ENCODE results near the gene GTF2E1.

The GTF2E1 gene

DNA sequence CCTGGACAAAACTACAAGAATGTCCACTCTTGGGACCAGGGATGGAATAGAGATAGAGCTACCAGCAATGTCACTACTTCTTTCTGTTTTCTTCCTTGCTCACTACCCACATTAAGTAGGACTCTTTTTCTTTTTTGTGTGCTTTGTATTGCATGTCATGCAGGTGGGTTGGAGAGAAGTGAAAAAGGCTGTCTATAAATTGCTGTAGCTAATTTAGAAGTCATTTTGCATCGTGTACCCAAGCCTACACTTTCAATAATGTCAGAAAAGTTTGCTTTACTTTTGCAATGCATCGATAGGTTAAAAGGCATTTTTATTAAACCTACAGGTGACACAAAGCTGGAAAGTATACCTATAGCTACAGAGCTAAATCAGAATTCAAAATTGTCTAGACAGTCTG is 58.9 kb downstream of the GTF2E1 start:
- DNase-seq = no peak

DNA sequence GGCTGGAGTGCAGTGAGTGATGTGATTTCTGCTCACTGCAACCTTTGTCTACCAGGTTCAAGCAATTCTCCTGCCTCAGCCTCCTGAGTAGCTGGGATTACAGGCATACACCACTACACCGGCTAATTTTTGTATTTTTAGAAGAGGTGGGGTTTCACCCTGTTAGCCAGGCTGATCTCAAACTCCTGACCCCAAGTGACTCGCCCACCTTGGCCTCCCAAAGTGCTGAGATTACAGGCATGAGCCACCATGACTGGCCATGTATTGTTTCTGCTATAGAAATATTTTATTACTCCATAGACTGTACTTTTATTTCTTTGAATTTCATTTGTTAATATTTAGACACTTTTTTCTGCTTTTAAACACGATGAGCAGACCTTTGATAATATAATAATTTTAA is 60.4 kb downstream of the GTF2E1 start:
- no peak for DNase-seq

DNA sequence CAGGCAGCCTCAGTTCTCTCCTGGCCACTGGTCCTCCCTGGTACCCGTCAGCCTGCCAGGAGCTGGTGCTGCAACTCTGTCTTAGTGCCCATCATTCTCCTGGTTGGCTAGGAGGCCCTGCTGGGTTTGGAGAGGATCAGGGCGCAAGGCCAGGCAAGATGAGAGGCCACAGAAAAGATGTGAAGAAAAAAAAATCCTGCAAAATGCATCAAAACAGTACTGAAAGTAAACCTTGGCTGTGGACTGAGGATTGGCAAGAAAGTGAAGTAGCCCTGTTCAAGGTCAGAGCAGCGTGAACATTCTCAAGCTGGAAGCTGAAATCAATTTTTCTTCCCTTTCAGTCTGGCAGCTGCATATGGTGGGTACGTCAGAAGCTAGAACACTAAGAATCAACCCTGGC is 74.2 kb downstream of the GTF2E1 start:
- no peak for DNase-seq

DNA sequence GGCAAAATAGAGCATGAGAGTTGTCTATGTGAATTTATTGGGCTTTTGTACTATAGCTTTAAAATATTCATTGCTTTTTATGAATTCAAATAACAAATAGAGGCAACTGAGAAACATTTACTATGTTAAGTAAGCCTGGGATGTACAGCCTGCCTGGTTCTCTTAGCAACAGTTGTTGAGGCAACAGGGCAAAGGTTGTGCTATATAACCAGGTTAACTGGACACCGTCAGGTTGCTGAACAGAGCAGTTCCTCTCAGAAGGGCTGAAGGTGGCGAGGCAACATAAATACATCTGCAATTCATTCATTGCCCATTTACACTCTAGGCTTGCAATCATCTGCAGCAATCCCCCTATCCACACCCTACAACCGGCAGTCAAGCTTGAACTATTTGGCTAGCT is 78.2 kb downstream of the GTF2E1 start:
- no peak for DNase-seq

DNA sequence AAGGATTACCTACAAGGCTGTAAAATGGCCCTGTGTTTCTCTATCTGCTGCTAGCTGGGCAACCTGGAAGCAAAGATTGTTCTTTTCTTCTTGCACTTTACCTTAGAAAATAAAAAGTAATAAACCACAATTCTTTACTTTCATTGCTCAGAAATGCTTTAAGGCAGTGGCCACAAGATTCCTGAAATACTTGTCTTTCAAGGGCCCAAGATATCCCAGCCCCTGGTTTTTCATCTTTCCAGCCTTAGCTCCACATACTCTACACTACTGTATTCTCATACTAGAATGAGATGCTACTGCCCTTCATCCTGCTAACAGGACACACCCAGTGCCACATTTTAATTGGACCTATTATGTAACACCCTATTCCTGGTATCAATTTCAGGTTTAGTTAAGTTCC is 78.9 kb downstream of the GTF2E1 start:
- no peak for DNase-seq

DNA sequence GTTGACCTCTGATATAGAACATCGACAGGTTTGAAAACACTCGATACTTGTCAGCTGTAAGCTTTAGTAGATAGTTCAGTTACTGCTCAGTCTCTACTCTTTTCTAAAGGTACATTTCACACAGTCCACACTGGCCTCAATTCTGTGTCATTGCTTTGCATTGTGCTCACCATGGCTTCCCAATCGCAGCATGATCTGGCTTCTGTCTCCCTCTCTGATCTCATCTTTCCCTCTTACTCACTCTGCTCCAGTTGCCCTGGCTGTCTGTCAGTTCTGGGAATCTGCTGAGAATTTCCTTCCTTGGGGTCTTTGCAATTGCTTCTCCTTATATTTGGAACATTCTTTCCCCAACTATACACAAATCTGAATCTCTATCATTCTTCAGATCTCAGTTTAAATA is 80.6 kb downstream of the GTF2E1 start:
- no peak for DNase-seq

DNA sequence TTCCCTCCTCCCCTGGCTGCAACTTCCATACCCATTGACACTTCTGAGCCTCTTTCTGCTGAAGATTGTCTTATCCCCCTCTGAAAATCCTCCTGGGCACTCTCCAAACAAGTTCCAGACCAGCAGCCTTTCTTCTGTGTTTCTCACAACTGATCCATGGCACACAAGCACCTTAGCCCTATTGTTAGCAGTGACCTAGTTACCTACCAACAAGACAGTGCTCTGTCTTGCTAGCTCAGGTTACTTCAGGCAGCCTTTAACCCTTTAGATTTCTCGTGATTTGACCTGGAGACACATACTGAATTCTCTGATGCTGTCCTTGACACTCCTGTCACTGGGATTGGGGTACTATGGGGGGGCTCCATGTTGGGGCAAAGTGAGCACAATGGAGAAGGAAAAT is 82.1 kb downstream of the GTF2E1 start:
- no peak for DNase-seq

DNA sequence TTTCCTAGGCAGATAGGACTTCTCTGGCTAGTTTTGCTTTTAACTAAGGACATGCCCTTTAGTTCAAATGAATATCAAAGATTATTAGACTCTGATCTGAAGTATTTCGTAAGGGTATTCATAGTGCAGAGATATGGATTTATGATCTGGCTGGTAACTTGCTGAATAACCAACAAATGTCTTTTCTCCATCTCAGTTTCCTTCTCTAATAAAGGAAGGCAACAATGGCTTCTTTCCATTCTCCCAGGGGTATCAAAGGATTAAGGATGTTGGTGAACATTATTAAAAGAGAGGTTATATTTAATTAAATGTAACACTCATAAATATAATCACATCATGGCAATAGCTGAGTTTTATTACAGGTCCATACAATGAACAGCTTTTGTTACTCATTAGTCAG is 86.3 kb downstream of the GTF2E1 start:
- no peak for DNase-seq

DNA sequence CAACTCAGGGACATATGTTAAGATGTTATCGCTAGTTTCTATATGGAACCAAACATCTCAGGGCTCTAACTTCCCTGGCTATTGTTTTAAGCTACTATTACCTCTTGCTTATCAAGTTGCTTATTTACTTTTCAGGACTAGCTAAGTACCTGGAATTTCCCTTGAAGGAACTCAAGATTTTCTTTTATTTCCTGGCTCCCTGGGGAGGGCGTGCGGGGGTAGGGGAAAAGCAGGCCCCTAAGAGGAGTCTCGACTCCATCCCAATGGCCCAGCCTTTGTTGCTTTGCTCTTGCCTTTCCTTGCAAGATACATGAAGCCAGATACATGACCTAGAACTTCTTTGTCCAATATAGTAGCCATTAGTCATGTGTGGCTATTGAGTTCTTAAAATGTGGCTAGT is 88.5 kb downstream of the GTF2E1 start:
- no peak for DNase-seq

Measured in NCI-H748 treated with DMSO at 0.1 percent for 48 hours (cell line).